SK-N-SH (cell line): Measurements from ENCODE around the gene RILPL2. TPM values are rescaled to one million over a fixed set of nuclear protein-coding genes. Genes with fewer than 3 reads are reported as not detected.
"Not testable (repeated sequence)": the region's sequence is repeated elsewhere in the genome, so short reads cannot be mapped to it uniquely, and the experiment has no call there.

Experiments
- CTCF ChIA-PET: fragments of 300-600, 350-600 bp; formaldehyde crosslinking; extraction: SDS; loops from one replicate; lab custom pipeline; 2021; lab: Yijun Ruan, JAX
- POLR2A ChIA-PET: fragments of 350-600 bp; sonication (Branson Sonifier 250); formaldehyde crosslinking; extraction: SDS; loops from one replicate; lab custom pipeline; 2020; ENCODE audit warnings: antibody characterized with exemption, inconsistent platforms; lab: Yijun Ruan, JAX
- DNase-seq: peaks from one replicate; pipeline ENCODE4 v3.0.0; 2012
- H2AFZ ChIP-seq: fragments of 200-600 bp; sonication (generic); 2 replicates; pipeline ENCODE4 v1.8.1; 2016; ENCODE audit warnings: antibody characterized with exemption, mild to moderate bottlenecking, low read depth
- H3F3A ChIP-seq: fragments of 200-600 bp; sonication (generic); replicated peaks from 2 replicates; pipeline ENCODE3; 2016; ENCODE audit warnings: antibody characterized with exemption, mild to moderate bottlenecking; ENCODE audit not compliant: insufficient read depth
- H3K27ac ChIP-seq, 2 experiments: fragments of 200-500 bp in 1 of 2; fragments of 200-600 bp in 1 of 2; sonication (Bioruptor generic) in 1 of 2; sonication (generic), shearing (Covaris generic) in 1 of 2; 2 replicates each; pipeline versions ENCODE4 v1.5.1 to v1.6.1; 2014 to 2016; ENCODE audit warnings: low read depth in 2 of 2, inconsistent platforms in 1 of 2, low read length in 1 of 2, mild to moderate bottlenecking in 1 of 2, mixed read lengths in 1 of 2
- H3K27me3 ChIP-seq: fragments of 200-600 bp; sonication (generic), shearing (Covaris generic); 2 replicates; pipeline ENCODE4 v1.6.1; 2016; ENCODE audit warnings: mixed run types; ENCODE audit not compliant: insufficient read depth
- H3K36me3 ChIP-seq, 2 experiments: fragments of 200-500 bp in 1 of 2; fragments of 200-600 bp in 1 of 2; sonication (Bioruptor generic) in 1 of 2; sonication (generic) in 1 of 2; replicated peaks in 1 of 2; 2 replicates each; pipeline versions ENCODE3 to v1.5.1; 2014 to 2016; ENCODE audit warnings: low read length in 1 of 2, mild to moderate bottlenecking in 1 of 2; ENCODE audit not compliant: insufficient read depth in 2 of 2, control insufficient read depth in 1 of 2
- H3K4me1 ChIP-seq, 2 experiments: fragments of 200-500 bp in 1 of 2; fragments of 200-600 bp in 1 of 2; sonication (Bioruptor generic) in 1 of 2; sonication (generic), shearing (Covaris generic) in 1 of 2; 2 replicates each; pipeline versions ENCODE4 v1.5.1 to v1.6.1; 2014 to 2016; ENCODE audit warnings: low read depth in 1 of 2, low read length in 1 of 2, mixed run types in 1 of 2; ENCODE audit not compliant: insufficient read depth in 2 of 2, control insufficient read depth in 1 of 2
- H3K4me2 ChIP-seq: fragments of 200-600 bp; sonication (generic), shearing (Covaris generic); 2 replicates; pipeline ENCODE4 v1.6.1; 2017; ENCODE audit warnings: mixed run types
- H3K4me3 ChIP-seq, 2 experiments: fragments of 200-500 bp in 1 of 2; fragments of 200-600 bp in 1 of 2; sonication (Bioruptor generic) in 1 of 2; sonication (generic), shearing (Covaris generic) in 1 of 2; 2 replicates each; pipeline versions ENCODE4 v1.5.1 to v1.8.1; 2014 to 2016; ENCODE audit warnings: low read depth in 2 of 2, inconsistent platforms in 1 of 2, low read length in 1 of 2, mild to moderate bottlenecking in 1 of 2, mixed read lengths in 1 of 2, moderate library complexity in 1 of 2
- H3K79me2 ChIP-seq: fragments of 200-600 bp; sonication (generic); 2 replicates; pipeline ENCODE4 v1.8.1; 2017; ENCODE audit warnings: mild to moderate bottlenecking; ENCODE audit not compliant: insufficient read depth
- H3K9ac ChIP-seq: fragments of 200-600 bp; sonication (generic); 2 replicates; pipeline ENCODE4 v1.6.1; 2017; ENCODE audit warnings: mixed run types
- H3K9me2 ChIP-seq: fragments of 200-600 bp; sonication (generic); 2 replicates; pipeline ENCODE4 v1.6.1; 2017; ENCODE audit warnings: mixed run types
- H3K9me3 ChIP-seq: fragments of 200-600 bp; sonication (generic); 2 replicates; pipeline ENCODE4 v1.6.1; 2017; ENCODE audit warnings: mixed run types, mild to moderate bottlenecking, moderate library complexity
- H4K20me1 ChIP-seq: fragments of 200-600 bp; sonication (generic); 2 replicates; pipeline ENCODE4 v1.6.1; 2017; ENCODE audit warnings: mild to moderate bottlenecking, mixed run types; ENCODE audit not compliant: insufficient read depth
- CHD2 ChIP-seq: fragments of 150-350 bp; IDR thresholded peaks from 2 replicates; pipeline ENCODE4 v1.6.1; 2018; ENCODE audit warnings: low read length; ENCODE audit not compliant: partially characterized antibody
- EZH2phosphoT487 ChIP-seq: fragments of 200-600 bp; sonication (generic); IDR thresholded peaks from 2 replicates; pipeline ENCODE4 v1.6.1; 2017; ENCODE audit warnings: low read depth, mixed run types, mild to moderate bottlenecking, antibody characterized with exemption, moderate library complexity, borderline replicate concordance
- FOXJ3 ChIP-seq: sonication (generic); formaldehyde crosslinking; IDR thresholded peaks from 2 replicates; pipeline ENCODE4 v1.5.1; 2020; ENCODE audit warnings: mild to moderate bottlenecking, missing genetic modification reagents
- GATA2 ChIP-seq: sonication (generic); formaldehyde crosslinking; IDR thresholded peaks from 2 replicates; pipeline ENCODE4 v1.5.0; 2020; ENCODE audit warnings: mild to moderate bottlenecking, missing genetic modification reagents
- JUND ChIP-seq: IDR thresholded peaks from 2 replicates; pipeline ENCODE4 v1.4.0; 2012
- MXI1 ChIP-seq: IDR thresholded peaks from 2 replicates; pipeline ENCODE4 v1.6.1; 2012; ENCODE audit warnings: mild to moderate bottlenecking, low read depth, low read length, improper control_type of control experiment
- NFIC ChIP-seq: IDR thresholded peaks from 2 replicates; pipeline ENCODE4 v1.4.0; 2012; ENCODE audit warnings: borderline replicate concordance
- RAD21 ChIP-seq: IDR thresholded peaks from 2 replicates; pipeline ENCODE4 v1.6.1; 2012; ENCODE audit warnings: mild to moderate bottlenecking, low read length
- SMC3 ChIP-seq: IDR thresholded peaks from 2 replicates; pipeline ENCODE4 v1.6.1; 2012; ENCODE audit warnings: low read depth, low read length, improper control_type of control experiment
- TCF12 ChIP-seq: IDR thresholded peaks from 2 replicates; pipeline ENCODE4 v1.4.0; 2012
- ZBTB33 ChIP-seq: IDR thresholded peaks from 2 replicates; pipeline ENCODE4 v1.4.0; 2012; ENCODE audit warnings: low read depth, borderline replicate concordance
- whole genome bisulfite sequencing: methylation state at CpG from one replicate; pipeline ENCODE4 v1.1.6; 2017; ENCODE audit warnings: low lambda C conversion rate; 5-methylcytosine and 5-hydroxymethylcytosine counted together
- polyA plus RNA-seq, 3 experiments: library from polyadenylated mRNA; depleted of rRNA; stranded (reverse); fragments of >200 nt; gene quantifications; 2 replicates each; pipeline ENCODE4 v1.2.3, GENCODE V29; 2012
- TF ChIP-seq, protein P1 (sequence below): fragments of 150-350 bp; IDR thresholded peaks from 2 replicates; pipeline ENCODE4 v1.6.1; 2017; ENCODE audit warnings: antibody characterized with exemption, low read length, low read depth, borderline replicate concordance
- TF ChIP-seq, protein P2 (sequence below): IDR thresholded peaks from 2 replicates; pipeline ENCODE4 v1.6.1; 2012; ENCODE audit warnings: mild to moderate bottlenecking, low read depth, low read length, moderate library complexity
- TF ChIP-seq, protein P3 (sequence below): fragments of 200-600 bp; sonication (generic); IDR thresholded peaks from 2 replicates; pipeline ENCODE4 v1.6.1; 2017; ENCODE audit warnings: antibody characterized with exemption, mild to moderate bottlenecking, moderate library complexity
- TF ChIP-seq, protein P4 (sequence below): IDR thresholded peaks from 2 replicates; pipeline ENCODE4 v1.4.0; 2012; ENCODE audit warnings: low read depth

RILPL2 gene
- polyA plus RNA-seq, 1 of the 3 experiments (the other 2 are of a cell fraction): 5.0 TPM

- DNase-seq: no peak
- Histone ChIP-seq H3K4me3 (no peak overlapping the region), H3K9me2 (no peaks in the 10 kb centered on the region), H3K79me2 (peaks cover 4% of the 10 kb centered on the region), H4K20me1 (peaks cover under 1% of the 10 kb centered on the region; the same call in 1 of the 2 replicates), H2AFZ (no peak overlapping the region), H3K27me3 (no peaks in the 10 kb centered on the region), H3K36me3 (no peaks in the 10 kb centered on the region), H3K9ac (no peak overlapping the region), H3K4me1 (no peaks in the 10 kb centered on the region), H3F3A (peaks cover 12% of the 10 kb centered on the region), H3K9me3 (no peaks in the 10 kb centered on the region), H3K4me2 (no peak overlapping the region), H3K27ac (no peak overlapping the region)
- CTCF ChIA-PET: no interaction called here
- no peak for TF ChIP-seq CHD2
- TF ChIP-seq EZH2phosphoT487: no peak
- TF ChIP-seq, protein P1, sequence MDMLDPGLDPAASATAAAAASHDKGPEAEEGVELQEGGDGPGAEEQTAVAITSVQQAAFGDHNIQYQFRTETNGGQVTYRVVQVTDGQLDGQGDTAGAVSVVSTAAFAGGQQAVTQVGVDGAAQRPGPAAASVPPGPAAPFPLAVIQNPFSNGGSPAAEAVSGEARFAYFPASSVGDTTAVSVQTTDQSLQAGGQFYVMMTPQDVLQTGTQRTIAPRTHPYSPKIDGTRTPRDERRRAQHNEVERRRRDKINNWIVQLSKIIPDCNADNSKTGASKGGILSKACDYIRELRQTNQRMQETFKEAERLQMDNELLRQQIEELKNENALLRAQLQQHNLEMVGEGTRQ: no peak
- TF ChIP-seq, protein P2, sequence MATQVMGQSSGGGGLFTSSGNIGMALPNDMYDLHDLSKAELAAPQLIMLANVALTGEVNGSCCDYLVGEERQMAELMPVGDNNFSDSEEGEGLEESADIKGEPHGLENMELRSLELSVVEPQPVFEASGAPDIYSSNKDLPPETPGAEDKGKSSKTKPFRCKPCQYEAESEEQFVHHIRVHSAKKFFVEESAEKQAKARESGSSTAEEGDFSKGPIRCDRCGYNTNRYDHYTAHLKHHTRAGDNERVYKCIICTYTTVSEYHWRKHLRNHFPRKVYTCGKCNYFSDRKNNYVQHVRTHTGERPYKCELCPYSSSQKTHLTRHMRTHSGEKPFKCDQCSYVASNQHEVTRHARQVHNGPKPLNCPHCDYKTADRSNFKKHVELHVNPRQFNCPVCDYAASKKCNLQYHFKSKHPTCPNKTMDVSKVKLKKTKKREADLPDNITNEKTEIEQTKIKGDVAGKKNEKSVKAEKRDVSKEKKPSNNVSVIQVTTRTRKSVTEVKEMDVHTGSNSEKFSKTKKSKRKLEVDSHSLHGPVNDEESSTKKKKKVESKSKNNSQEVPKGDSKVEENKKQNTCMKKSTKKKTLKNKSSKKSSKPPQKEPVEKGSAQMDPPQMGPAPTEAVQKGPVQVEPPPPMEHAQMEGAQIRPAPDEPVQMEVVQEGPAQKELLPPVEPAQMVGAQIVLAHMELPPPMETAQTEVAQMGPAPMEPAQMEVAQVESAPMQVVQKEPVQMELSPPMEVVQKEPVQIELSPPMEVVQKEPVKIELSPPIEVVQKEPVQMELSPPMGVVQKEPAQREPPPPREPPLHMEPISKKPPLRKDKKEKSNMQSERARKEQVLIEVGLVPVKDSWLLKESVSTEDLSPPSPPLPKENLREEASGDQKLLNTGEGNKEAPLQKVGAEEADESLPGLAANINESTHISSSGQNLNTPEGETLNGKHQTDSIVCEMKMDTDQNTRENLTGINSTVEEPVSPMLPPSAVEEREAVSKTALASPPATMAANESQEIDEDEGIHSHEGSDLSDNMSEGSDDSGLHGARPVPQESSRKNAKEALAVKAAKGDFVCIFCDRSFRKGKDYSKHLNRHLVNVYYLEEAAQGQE: no peak
- TF ChIP-seq GATA2 (CRISPR knock-in tag): no peak
- no peak for TF ChIP-seq FOXJ3 (CRISPR knock-in tag)
- TF ChIP-seq ZBTB33: no peak
- TF ChIP-seq, protein P3, sequence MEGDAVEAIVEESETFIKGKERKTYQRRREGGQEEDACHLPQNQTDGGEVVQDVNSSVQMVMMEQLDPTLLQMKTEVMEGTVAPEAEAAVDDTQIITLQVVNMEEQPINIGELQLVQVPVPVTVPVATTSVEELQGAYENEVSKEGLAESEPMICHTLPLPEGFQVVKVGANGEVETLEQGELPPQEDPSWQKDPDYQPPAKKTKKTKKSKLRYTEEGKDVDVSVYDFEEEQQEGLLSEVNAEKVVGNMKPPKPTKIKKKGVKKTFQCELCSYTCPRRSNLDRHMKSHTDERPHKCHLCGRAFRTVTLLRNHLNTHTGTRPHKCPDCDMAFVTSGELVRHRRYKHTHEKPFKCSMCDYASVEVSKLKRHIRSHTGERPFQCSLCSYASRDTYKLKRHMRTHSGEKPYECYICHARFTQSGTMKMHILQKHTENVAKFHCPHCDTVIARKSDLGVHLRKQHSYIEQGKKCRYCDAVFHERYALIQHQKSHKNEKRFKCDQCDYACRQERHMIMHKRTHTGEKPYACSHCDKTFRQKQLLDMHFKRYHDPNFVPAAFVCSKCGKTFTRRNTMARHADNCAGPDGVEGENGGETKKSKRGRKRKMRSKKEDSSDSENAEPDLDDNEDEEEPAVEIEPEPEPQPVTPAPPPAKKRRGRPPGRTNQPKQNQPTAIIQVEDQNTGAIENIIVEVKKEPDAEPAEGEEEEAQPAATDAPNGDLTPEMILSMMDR: no peak
- TF ChIP-seq SMC3: no peak
- TF ChIP-seq NFIC: no peak
- no peak for TF ChIP-seq RAD21
- TF ChIP-seq JUND: no peak
- TF ChIP-seq, protein P4, sequence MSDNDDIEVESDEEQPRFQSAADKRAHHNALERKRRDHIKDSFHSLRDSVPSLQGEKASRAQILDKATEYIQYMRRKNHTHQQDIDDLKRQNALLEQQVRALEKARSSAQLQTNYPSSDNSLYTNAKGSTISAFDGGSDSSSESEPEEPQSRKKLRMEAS: no peak
- TF ChIP-seq MXI1: no peak
- no peak for TF ChIP-seq TCF12
- POLR2A ChIA-PET: interaction anchor here (0.6 kb wide), 1 partner anchor 12 kb away, joined by 3 read pairs; no protein-coding TSS in a partner anchor
- 98% methylated on average over 5 of the region's 5 CpGs for WGBS
These were observed 67.3 kb downstream of the RILPL2 start for GRCh38 chr12:123369229-123369628.

GRCh38 chr12:123368431-123368830, 68.1 kb downstream of the RILPL2 start:
- H3K27ac ChIP-seq, H3K4me2 ChIP-seq, H3K4me3 ChIP-seq, H2AFZ ChIP-seq, H3K9me2 ChIP-seq, DNase-seq, H4K20me1 ChIP-seq, POLR2A ChIA-PET, H3K9me3 ChIP-seq, H3K36me3 ChIP-seq, H3K4me1 ChIP-seq, H3K27me3 ChIP-seq, H3K9ac ChIP-seq, CTCF ChIA-PET: not testable (repeated sequence)
- Histone ChIP-seq H3K79me2 (peaks cover 12% of the 10 kb centered on the region), H3F3A (peaks cover 13% of the 10 kb centered on the region)
- 96% methylated on average over 7 of the region's 7 CpGs for whole genome bisulfite sequencing
